Left renal pelvis (tissue), 4 donors: ENCODE results near the gene ISM1. TPM values are rescaled to one million over a fixed set of nuclear protein-coding genes. Genes with fewer than 3 reads are reported as not detected.
"Not testable (repeated sequence)": the region's sequence is repeated elsewhere in the genome, so short reads cannot be mapped to it uniquely, and the experiment has no call there.

ENCODE experiments used
- DNase-seq, 4 donors: peaks; one replicate each; pipeline ENCODE4 v3.0.0-alpha.2; 2013; ENCODE audit warnings: low read depth in 4 of 4, low spot score in 3 of 4
- polyA plus RNA-seq, 4 donors: library from polyadenylated mRNA; unstranded; fragments of 120-200 nt; gene quantifications; one replicate each; pipeline ENCODE4 v1.2.1, GENCODE V29; 2013; ENCODE audit not compliant: insufficient read length in 4 of 4

The ISM1 gene
- polyA plus RNA-seq, 4 donors: 0.37 to 5.3 (median 4.1) TPM

- no peak for DNase-seq
Measured at GRCh38 chr20:13221313-13221672, 219 bp downstream of the ISM1 start.

GRCh38 chr20:13221673-13222318 lies 722 bp downstream of the ISM1 start:
- DNase-seq: no peak

GRCh38 chr20:13222319-13222716 lies 1.2 kb downstream of the ISM1 start:
- no peak for DNase-seq

- DNase-seq: no peak
Measured at GRCh38 chr20:13223736-13224520, 2.9 kb downstream of the ISM1 start.

GRCh38 chr20:13226367-13226766 lies 5.3 kb downstream of the ISM1 start:
- no peak for DNase-seq

GRCh38 chr20:13228771-13229170 lies 7.7 kb downstream of the ISM1 start:
- DNase-seq: no peak

GRCh38 chr20:13229538-13229937 lies 8.5 kb downstream of the ISM1 start:
- no peak for DNase-seq

- no peak for DNase-seq
Measured at GRCh38 chr20:13231031-13231752, 10.1 kb downstream of the ISM1 start.

GRCh38 chr20:13232999-13233398 lies 11.9 kb downstream of the ISM1 start:
- DNase-seq: no peak

GRCh38 chr20:13234961-13235360 lies 13.9 kb downstream of the ISM1 start:
- DNase-seq: no peak

- DNase-seq: not testable (repeated sequence)
Measured at GRCh38 chr20:13236360-13236759, 15.3 kb downstream of the ISM1 start.

GRCh38 chr20:13236990-13237720 lies 16.1 kb downstream of the ISM1 start:
- no peak for DNase-seq

- no peak for DNase-seq
Measured at GRCh38 chr20:13238001-13238653, 17.1 kb downstream of the ISM1 start.

- DNase-seq: no peak
Measured at GRCh38 chr20:13243826-13244376, 22.8 kb downstream of the ISM1 start.

GRCh38 chr20:13245250-13245723 lies 24.2 kb downstream of the ISM1 start:
- no peak for DNase-seq

- no peak for DNase-seq
Measured at GRCh38 chr20:13249118-13249797, 28.2 kb downstream of the ISM1 start.

- no peak for DNase-seq
Measured at GRCh38 chr20:13249798-13250170, 28.7 kb downstream of the ISM1 start.

GRCh38 chr20:13250251-13250650 lies 29.2 kb downstream of the ISM1 start:
- DNase-seq: no peak

GRCh38 chr20:13251106-13251903 lies 30.2 kb downstream of the ISM1 start:
- no peak for DNase-seq
